GM18519 (cell line): Measurements from ENCODE around the gene KRT6C.
"Not testable (repeated sequence)": the region's sequence is repeated elsewhere in the genome, so short reads cannot be mapped to it uniquely, and the experiment has no call there.

ENCODE experiments used
- ATAC-seq: cut with Tn5 transposase; IDR thresholded peaks from one replicate; pipeline ENCODE4 v1.9.1; 2021; ENCODE audit warnings: mild to moderate bottlenecking, moderate library complexity; ENCODE audit not compliant: unreplicated experiment, low FRiP score

Gene KRT6C

GRCh38 chr12:52461693-52462092 lies 11.9 kb downstream of the KRT6C start:
- ATAC-seq, result no peak

- ATAC-seq, result no peak
These were observed 14.7 kb downstream of the KRT6C start for GRCh38 chr12:52458861-52459260.

- no peak for ATAC-seq
These were observed 17.8 kb downstream of the KRT6C start for GRCh38 chr12:52455821-52456220.

- ATAC-seq, result no peak
These were observed 19.0 kb downstream of the KRT6C start for GRCh38 chr12:52454411-52455201.

GRCh38 chr12:52452101-52452500 lies 21.5 kb downstream of the KRT6C start, which contains the start of gene KRT6B:
Gene KRT6B (minus strand): TSS chr12:52452146. CDS start chr12:52452078, 68 bp downstream.
- no peak for ATAC-seq

GRCh38 chr12:52448228-52448627 lies 25.4 kb downstream of the KRT6C start:
- no peak for ATAC-seq

- ATAC-seq, result not testable (repeated sequence)
These were observed 26.4 kb downstream of the KRT6C start for GRCh38 chr12:52447196-52447595.

- ATAC-seq, result no peak
These were observed 27.1 kb downstream of the KRT6C start for GRCh38 chr12:52446367-52447045.

- no peak for ATAC-seq
These were observed 27.7 kb downstream of the KRT6C start for GRCh38 chr12:52445876-52446275.

- no peak for ATAC-seq
These were observed 28.7 kb downstream of the KRT6C start for GRCh38 chr12:52444647-52445595.

GRCh38 chr12:52443966-52444365 lies 29.6 kb downstream of the KRT6C start:
- no peak for ATAC-seq

GRCh38 chr12:52442600-52443061 lies 31.0 kb downstream of the KRT6C start:
- no peak for ATAC-seq

GRCh38 chr12:52441320-52441911 lies 32.2 kb downstream of the KRT6C start:
- ATAC-seq, result no peak

- no peak for ATAC-seq
These were observed 32.7 kb downstream of the KRT6C start for GRCh38 chr12:52440821-52441319.

GRCh38 chr12:52439845-52440244 lies 33.8 kb downstream of the KRT6C start:
- ATAC-seq, result no peak

- ATAC-seq, result no peak
These were observed 34.2 kb downstream of the KRT6C start for GRCh38 chr12:52439420-52439819.

GRCh38 chr12:52438305-52439301 lies 35.0 kb downstream of the KRT6C start:
- ATAC-seq, result no peak

- ATAC-seq, result no peak
These were observed 36.1 kb downstream of the KRT6C start for GRCh38 chr12:52437508-52437907.
